MCF 10A (cell line): ENCODE measurements around the gene CASD1. TPM values are rescaled to one million over a fixed set of nuclear protein-coding genes. Genes with fewer than 3 reads are reported as not detected.

Experiments used
- BruUV-seq: library from RNA; stranded (reverse); fragments of 400-500 nt; replicated peaks from 2 replicates; lab custom pipeline; 2021; lab: Mats Ljungman, UMichigan
- CTCF ChIA-PET: fragments of 300-600 bp; sonication (Branson Sonifier 250); formaldehyde crosslinking; extraction: SDS; loops from one replicate; lab custom pipeline; 2021; ENCODE audit warnings: antibody characterized with exemption, inconsistent platforms; lab: Yijun Ruan, JAX
- POLR2A ChIA-PET: fragments of 300-600, 350-650 bp; sonication (Branson Sonifier 250); formaldehyde crosslinking; extraction: SDS; loops from one replicate; lab custom pipeline; 2020; ENCODE audit warnings: antibody characterized with exemption, inconsistent platforms; lab: Yijun Ruan, JAX
- DNase-seq: peaks from one replicate; pipeline ENCODE4 v3.0.0-alpha.2; 2018; ENCODE audit not compliant: unreplicated experiment
- H3K27ac Mint-ChIP-seq: one replicate; pipeline ENCODE4 v1.8.0; 2022; ENCODE audit warnings: mild to moderate bottlenecking, low read depth, mixed read lengths; ENCODE audit not compliant: unreplicated experiment
- H3K27me3 Mint-ChIP-seq: one replicate; pipeline ENCODE4 v1.8.0; 2022; ENCODE audit warnings: mixed read lengths; ENCODE audit not compliant: insufficient read depth, unreplicated experiment
- H3K36me3 Mint-ChIP-seq: one replicate; pipeline ENCODE4 v1.8.0; 2022; ENCODE audit warnings: mild to moderate bottlenecking, moderate library complexity, mixed read lengths; ENCODE audit not compliant: insufficient read depth, unreplicated experiment
- H3K4me1 Mint-ChIP-seq: one replicate; pipeline ENCODE4 v1.8.0; 2022; ENCODE audit warnings: mixed read lengths; ENCODE audit not compliant: insufficient read depth, unreplicated experiment
- H3K4me3 Mint-ChIP-seq: one replicate; pipeline ENCODE4 v1.8.0; 2022; ENCODE audit warnings: mild to moderate bottlenecking, moderate library complexity, mixed read lengths; ENCODE audit not compliant: unreplicated experiment
- H3K9me3 Mint-ChIP-seq: one replicate; pipeline ENCODE4 v1.8.0; 2022; ENCODE audit warnings: mixed read lengths; ENCODE audit not compliant: unreplicated experiment
- CTCF ChIP-seq: fragments of 200-600 bp; IDR thresholded peaks from one replicate; pipeline ENCODE4 v1.8.0; 2022; ENCODE audit warnings: antibody characterized with exemption, mild to moderate bottlenecking; ENCODE audit not compliant: unreplicated experiment
- intact Hi-C: fragments of 100-400 bp; cut with micrococcal nuclease; formaldehyde crosslinking; loops from 2 replicates; pipeline ENCODE4 v1.14.1; 2022
- total RNA-seq: library from RNA; stranded (reverse); gene quantifications from 2 replicates; pipeline ENCODE4 v1.2.3, GENCODE V29; 2022

CASD1 gene
- total RNA-seq, 1 experiment from 2014 or later = 15.9 TPM

- ChIA-PET POLR2A (interaction anchor here (0.6 kb wide), 1 partner anchor 27 kb away, joined by 4 read pairs; no protein-coding TSS in a partner anchor), CTCF (no interaction called here)
- no TSS peak for BruUV-seq
- H3K4me3 Mint-ChIP-seq = no peak overlapping the region
- peaks cover 14% of the 10 kb centered on the region for H3K36me3 Mint-ChIP-seq
- no peaks in the 10 kb centered on the region for H3K4me1 Mint-ChIP-seq
- TF ChIP-seq CTCF = no peak
- H3K27ac Mint-ChIP-seq = no peak overlapping the region
- no peaks in the 10 kb centered on the region for H3K27me3 Mint-ChIP-seq
- intact Hi-C loops = no loop called here
- no peaks in the 10 kb centered on the region for H3K9me3 Mint-ChIP-seq
- DNase-seq = no peak
Observed at GRCh38 chr7:94600267-94600666, 90.7 kb downstream of the CASD1 start.

GRCh38 chr7:94602181-94602580, 92.6 kb downstream of the CASD1 start:
- intact Hi-C loops = no loop called here
- peaks cover 4% of the 10 kb centered on the region for H3K4me1 Mint-ChIP-seq
- no peaks in the 10 kb centered on the region for H3K27me3 Mint-ChIP-seq
- no peak overlapping the region for H3K27ac Mint-ChIP-seq
- TF ChIP-seq CTCF = no peak
- H3K36me3 Mint-ChIP-seq = peaks cover 14% of the 10 kb centered on the region
- BruUV-seq = no TSS peak
- DNase-seq = no peak
- H3K9me3 Mint-ChIP-seq = no peaks in the 10 kb centered on the region
- ChIA-PET CTCF (interaction anchor here (0.5 to 0.7 kb wide), 2 partner anchors 10 to 125 kb away, joined by 3 read pairs; no protein-coding TSS in a partner anchor), POLR2A (no interaction called here)
- no peak overlapping the region for H3K4me3 Mint-ChIP-seq

- no TSS peak for BruUV-seq
- no peak for TF ChIP-seq CTCF
- no peak overlapping the region for H3K27ac Mint-ChIP-seq
- H3K4me3 Mint-ChIP-seq = no peak overlapping the region
- no peaks in the 10 kb centered on the region for H3K9me3 Mint-ChIP-seq
- ChIA-PET POLR2A (no interaction called here), CTCF (no interaction called here)
- peaks cover 7% of the 10 kb centered on the region for H3K4me1 Mint-ChIP-seq
- intact Hi-C loops = no loop called here
- no peaks in the 10 kb centered on the region for H3K27me3 Mint-ChIP-seq
- DNase-seq = no peak
- no peaks in the 10 kb centered on the region for H3K36me3 Mint-ChIP-seq
Observed at GRCh38 chr7:94605031-94605430, 95.4 kb downstream of the CASD1 start.

Other genes with a start within 250 kb of the CASD1 start
- gene COL1A2, start 114.9 kb upstream of the CASD1 start, total RNA-seq = not detected in 2 replicates
- 39.4 and 48.9 TPM in 2 replicates for gene SGCE, start 146.3 kb downstream of the CASD1 start, total RNA-seq